Measurements from ENCODE around the gene GAA. TPM values are rescaled to one million over a fixed set of nuclear protein-coding genes. Genes with fewer than 3 reads are reported as not detected.

Gene GAA
- total and polyA plus RNA-seq, 2 of the 13 experiments (the other 11 are each of a cell fraction or from before 2014, with no cell fraction given) = 21.6 to 36.4 TPM

GRCh38 chr17:80105762-80106161 is 4.4 kb downstream of the GAA start:
- ChIA-PET CTCF (ENCODE audit: low intra/inter-chr PET ratio, low total read pairs) (no interaction called here), POLR2A (interaction anchor here (1.0 kb wide), 1 partner anchor 18 kb away, joined by 4 read pairs; no protein-coding TSS in a partner anchor)
- Histone ChIP-seq H3K9me3 (ENCODE audit: low read length) (no peaks in the 10 kb centered on the region), H3K4me1 (ENCODE audit: insufficient read depth, low read length) (peaks cover 21% of the 10 kb centered on the region), H3K36me3 (replicated peaks in 1 of 2; ENCODE audit: control insufficient read depth in 1 of 2, insufficient read depth in 2 of 2, low read length in 2 of 2) (no peaks in the 10 kb centered on the region; a peak in 1 of 5 replicates), H3K9ac (ENCODE audit: insufficient read depth, low read depth, low read length) (no peak overlapping the region), H3K27ac (ENCODE audit: extremely low read length, insufficient read depth, low read length) (no peak overlapping the region), H2AFZ (ENCODE audit: low read length) (no peak overlapping the region), H4K20me1 (ENCODE audit: insufficient read depth, low read length) (no peaks in the 10 kb centered on the region), H3K27me3 (ENCODE audit: control insufficient read depth in 1 of 2, insufficient read depth in 2 of 2, low read length in 2 of 2) (no peaks in the 10 kb centered on the region; a peak in 1 of 5 replicates), H3K79me2 (ENCODE audit: insufficient read depth, low read length) (peaks cover 9% of the 10 kb centered on the region), H3K4me2 (ENCODE audit: low read depth, low read length) (no peak overlapping the region), H3K4me3 (replicated peaks in 1 of 3; ENCODE audit: insufficient read depth in 1 of 3, low read depth in 2 of 3, low read length in 3 of 3) (no peak overlapping the region)
- no TSS peak for BruUV-seq (replicated peaks)
- intact Hi-C loops (cut with micrococcal nuclease; ENCODE audit: unreplicated experiment) = no loop called here
- DNase-seq (ENCODE audit: low spot score) (no peak), ATAC-seq (no peak), FAIRE-seq (no peak)
- WGBS (ENCODE audit: low lambda C conversion rate) = 93% methylated on average over 29 of the region's 29 CpGs
- in situ Hi-C loops (cut with HindIII; ENCODE audit: extremely low pct_ligation_motif_present, low pct_unique_long_range_greater_than_20kb) = no loop called here
- TF ChIP-seq HOXA3 (CRISPR knock-in tag; IDR thresholded peaks at IDR 0.05) (0 out of 2 replicates have a peak, but pooled peaks have one; percentile 14), ZFP82 (CRISPR knock-in tag; IDR thresholded peaks at IDR 0.05; ENCODE audit: borderline replicate concordance) (no peak), FOSL2 (CRISPR knock-in tag; IDR thresholded peaks at IDR 0.05) (no peak)

GRCh38 chr17:80106176-80106575 is 4.8 kb downstream of the GAA start:
- TF ChIP-seq U2AF2 (IDR thresholded peaks at IDR 0.05; ENCODE audit: low read depth, low read length) = no peak
- in situ Hi-C loops (cut with HindIII; ENCODE audit: extremely low pct_ligation_motif_present, low pct_unique_long_range_greater_than_20kb) = no loop called here
- intact Hi-C loops (cut with micrococcal nuclease; ENCODE audit: unreplicated experiment) = no loop called here
- no peak overlapping the region for H3K9ac ChIP-seq (ENCODE audit: insufficient read depth, low read depth, low read length)
- no peak overlapping the region for H3K4me2 ChIP-seq (ENCODE audit: low read depth, low read length)
- no peak for ATAC-seq
- FAIRE-seq = no peak
- WGBS (ENCODE audit: low lambda C conversion rate) = 93% methylated on average over 10 of the region's 10 CpGs
- no peaks in the 10 kb centered on the region for H3K9me3 ChIP-seq (ENCODE audit: low read length)
- H2AFZ ChIP-seq (ENCODE audit: low read length) = no peak overlapping the region
- H3K4me1 ChIP-seq (ENCODE audit: insufficient read depth, low read length) = peaks cover 18% of the 10 kb centered on the region
- no peaks in the 10 kb centered on the region; a peak in 1 of 5 replicates for H3K36me3 ChIP-seq (replicated peaks in 1 of 2; ENCODE audit: control insufficient read depth in 1 of 2, insufficient read depth in 2 of 2, low read length in 2 of 2)
- H3K79me2 ChIP-seq (ENCODE audit: insufficient read depth, low read length) = peaks cover 9% of the 10 kb centered on the region
- H4K20me1 ChIP-seq (ENCODE audit: insufficient read depth, low read length) = no peaks in the 10 kb centered on the region
- DNase-seq (ENCODE audit: low spot score) = no peak
- BruUV-seq (replicated peaks) = no TSS peak
- CTCF ChIA-PET (ENCODE audit: low intra/inter-chr PET ratio, low total read pairs) = no interaction called here
- no peak overlapping the region for H3K27ac ChIP-seq (ENCODE audit: extremely low read length, insufficient read depth, low read length)
- H3K4me3 ChIP-seq (replicated peaks in 1 of 3; ENCODE audit: insufficient read depth in 1 of 3, low read depth in 2 of 3, low read length in 3 of 3) = no peak overlapping the region
- no peaks in the 10 kb centered on the region; a peak in 1 of 5 replicates for H3K27me3 ChIP-seq (ENCODE audit: control insufficient read depth in 1 of 2, insufficient read depth in 2 of 2, low read length in 2 of 2)
- POLR2A ChIA-PET = interaction anchor here (1.0 kb wide), 1 partner anchor 18 kb away, joined by 4 read pairs; no protein-coding TSS in a partner anchor

Measured in HepG2 (cell line).